GM18517 (cell line): Measurements from ENCODE around the gene UBR4.
"Not testable (repeated sequence)": the region's sequence is repeated elsewhere in the genome, so short reads cannot be mapped to it uniquely, and the experiment has no call there.

ENCODE experiments used
- ATAC-seq: cut with Tn5 transposase; IDR thresholded peaks from one replicate; pipeline ENCODE4 v1.9.1; 2021; ENCODE audit warnings: mild to moderate bottlenecking, moderate library complexity; ENCODE audit not compliant: unreplicated experiment

The UBR4 gene

DNA sequence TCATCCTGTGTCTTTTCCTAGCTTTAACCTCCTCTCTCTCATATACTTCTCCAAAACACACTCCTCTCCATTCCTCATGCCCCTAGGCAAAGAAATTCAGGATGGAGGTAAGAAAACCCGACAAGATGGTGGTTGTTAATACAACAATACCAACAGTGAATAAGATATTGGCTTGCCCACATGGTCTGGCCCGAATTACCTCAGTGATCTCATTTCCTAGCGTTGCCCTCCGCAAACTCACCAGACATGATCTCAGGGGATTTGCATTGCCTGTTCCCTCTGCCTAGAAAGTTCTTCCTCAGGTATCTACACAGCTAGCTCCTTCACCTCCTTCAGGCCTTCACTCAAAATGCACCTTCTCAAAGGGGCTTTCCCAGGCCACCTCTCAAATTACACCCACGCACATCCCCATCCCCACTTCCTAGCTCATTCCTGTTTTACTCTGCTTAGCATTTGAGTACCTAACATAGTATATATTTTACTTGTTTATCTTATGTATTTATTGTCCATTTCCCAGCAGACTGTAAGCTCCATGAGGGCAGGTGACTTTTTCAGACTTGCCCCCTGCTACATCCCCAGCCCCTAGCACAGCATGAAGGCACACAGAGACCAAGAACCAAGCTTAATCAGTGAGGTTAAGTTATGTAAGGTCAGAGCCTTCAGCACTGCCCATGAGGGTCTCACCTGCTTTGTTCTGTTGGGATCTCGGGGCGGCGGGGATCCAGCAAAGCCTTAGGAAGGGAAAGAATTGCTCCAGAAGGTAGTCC lies 10.2 kb upstream of the UBR4 start:
- no peak for ATAC-seq

GRCh38 chr1:19219451-19219850 lies 9.4 kb upstream of the UBR4 start:
- no peak for ATAC-seq

DNA sequence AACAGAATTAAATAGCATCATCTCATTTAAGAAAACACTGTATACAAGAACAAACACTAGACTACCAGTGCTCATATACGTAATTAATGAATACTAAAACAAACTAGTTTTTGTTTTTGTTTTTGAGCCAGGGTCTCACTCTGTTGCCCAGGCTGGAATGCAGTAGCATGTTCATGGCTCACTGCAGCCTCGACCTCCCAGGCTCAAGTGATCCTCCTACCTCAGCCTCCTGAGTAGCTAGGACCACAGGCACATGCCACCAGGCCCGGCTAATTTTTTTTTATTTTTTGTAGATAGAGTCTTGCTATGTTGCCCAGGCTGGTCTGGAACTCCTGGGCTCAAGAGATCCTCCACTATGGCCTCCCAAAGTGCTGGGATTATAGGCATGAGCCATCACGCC lies 6.5 kb upstream of the UBR4 start:
- not testable (repeated sequence) for ATAC-seq

DNA sequence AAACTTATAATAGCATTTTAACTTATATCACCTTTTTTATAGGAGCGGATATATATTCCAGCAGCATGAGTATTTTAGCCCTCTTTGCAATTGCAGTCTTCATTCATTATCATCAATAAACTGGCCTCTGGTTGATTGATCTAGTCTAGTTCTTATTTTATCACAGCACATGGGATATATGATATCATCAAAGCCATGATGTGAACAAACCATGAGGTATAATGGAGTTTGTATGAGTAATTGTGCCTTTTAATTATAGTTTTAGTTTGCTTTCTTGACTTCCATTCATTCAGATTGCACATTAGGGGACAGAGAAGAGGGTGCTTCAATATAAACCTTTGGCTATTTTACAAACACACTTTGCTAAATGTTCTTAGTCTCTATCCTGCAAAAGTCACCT lies 3.5 kb upstream of the UBR4 start:
- ATAC-seq: no peak

DNA sequence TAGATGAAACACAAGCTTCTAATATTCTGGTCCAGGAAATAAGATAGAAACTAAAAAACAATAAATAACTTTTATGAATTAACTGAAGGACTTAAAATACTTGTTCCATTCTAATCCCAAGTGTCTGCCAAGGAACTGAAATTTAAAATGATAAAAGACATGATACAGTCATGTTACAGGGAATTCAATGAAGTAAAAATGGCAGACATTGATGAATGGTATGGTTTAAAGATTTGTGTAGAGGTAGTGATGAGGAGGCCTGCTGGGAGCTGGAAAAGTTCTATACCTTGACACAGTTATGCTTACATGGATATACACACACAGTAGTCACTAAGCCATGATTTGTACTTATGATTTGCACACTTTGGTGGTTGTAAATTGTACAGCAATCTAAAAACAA lies 2.1 kb upstream of the UBR4 start:
- no peak for ATAC-seq

GRCh38 chr1:19210772-19211549 lies 895 bp upstream of the UBR4 start:
- ATAC-seq: peak; percentile 4

DNA sequence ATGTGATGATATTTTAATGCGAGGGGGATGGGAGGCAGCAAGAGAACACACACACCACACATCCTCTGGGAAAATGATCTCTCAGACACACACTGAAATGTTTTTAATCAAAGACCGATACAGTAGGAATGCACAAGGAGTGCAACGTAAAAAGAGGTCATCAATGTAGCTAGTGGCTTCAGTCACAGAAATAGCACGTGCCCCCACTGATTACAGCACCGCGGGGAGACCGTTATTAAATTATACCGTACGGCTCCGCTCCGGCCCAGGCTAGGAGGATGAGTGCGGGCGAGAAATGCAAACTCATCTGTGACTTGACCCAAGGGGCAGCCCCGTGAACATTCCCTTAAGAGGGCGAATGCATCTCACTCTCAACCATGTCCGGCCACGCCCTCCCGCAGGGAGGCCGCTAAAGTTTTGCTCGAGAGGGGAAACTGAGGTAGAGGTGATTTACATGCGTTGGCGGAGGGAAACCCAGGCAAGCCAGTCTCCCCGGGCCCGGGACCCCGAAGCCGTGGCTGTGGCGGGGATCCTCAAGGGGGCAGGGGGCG lies 552 bp downstream of the UBR4 start:
- peak; percentile 35 for ATAC-seq

- ATAC-seq: no peak
Measured at GRCh38 chr1:19208710-19209438, 1.2 kb downstream of the UBR4 start.

DNA sequence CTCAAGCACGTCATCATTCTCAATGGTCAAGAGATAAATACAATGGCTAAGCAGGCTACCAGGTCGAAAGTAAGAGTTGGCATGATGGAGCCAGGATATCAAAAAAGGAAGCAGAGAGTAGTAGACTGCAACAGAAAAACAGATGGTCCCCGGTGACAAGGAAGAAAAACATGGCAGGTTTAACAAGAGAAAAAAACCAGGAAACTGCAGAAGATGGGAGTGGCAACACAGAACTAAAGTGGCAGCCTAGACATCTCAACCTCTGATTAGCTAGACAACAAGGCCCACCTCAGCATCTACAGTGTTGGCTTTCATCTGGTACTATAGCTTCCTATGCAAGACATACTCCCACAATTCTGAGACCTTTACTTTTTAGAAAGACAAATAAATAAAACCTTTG lies 3.1 kb downstream of the UBR4 start:
- no peak for ATAC-seq

GRCh38 chr1:19205845-19206244 lies 4.2 kb downstream of the UBR4 start:
- ATAC-seq: no peak

DNA sequence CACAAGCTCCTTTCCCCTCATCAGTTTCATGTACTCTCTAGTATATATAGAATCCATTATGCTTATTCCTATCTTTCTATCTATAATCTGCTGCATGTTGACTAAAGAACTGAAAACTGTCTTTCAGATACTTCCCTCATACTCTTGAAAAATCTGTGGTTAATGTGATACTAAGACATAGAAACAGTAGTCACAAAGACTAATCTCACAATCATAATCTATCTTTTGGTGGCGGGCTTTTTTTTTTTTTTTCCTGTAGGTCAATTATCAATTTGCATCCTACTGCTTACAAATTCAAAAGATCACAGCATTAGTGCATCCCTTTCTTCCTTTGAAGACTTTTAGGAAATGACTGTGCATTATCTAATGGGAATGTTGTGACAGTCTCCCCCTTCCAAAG lies 4.7 kb downstream of the UBR4 start:
- no peak for ATAC-seq

DNA sequence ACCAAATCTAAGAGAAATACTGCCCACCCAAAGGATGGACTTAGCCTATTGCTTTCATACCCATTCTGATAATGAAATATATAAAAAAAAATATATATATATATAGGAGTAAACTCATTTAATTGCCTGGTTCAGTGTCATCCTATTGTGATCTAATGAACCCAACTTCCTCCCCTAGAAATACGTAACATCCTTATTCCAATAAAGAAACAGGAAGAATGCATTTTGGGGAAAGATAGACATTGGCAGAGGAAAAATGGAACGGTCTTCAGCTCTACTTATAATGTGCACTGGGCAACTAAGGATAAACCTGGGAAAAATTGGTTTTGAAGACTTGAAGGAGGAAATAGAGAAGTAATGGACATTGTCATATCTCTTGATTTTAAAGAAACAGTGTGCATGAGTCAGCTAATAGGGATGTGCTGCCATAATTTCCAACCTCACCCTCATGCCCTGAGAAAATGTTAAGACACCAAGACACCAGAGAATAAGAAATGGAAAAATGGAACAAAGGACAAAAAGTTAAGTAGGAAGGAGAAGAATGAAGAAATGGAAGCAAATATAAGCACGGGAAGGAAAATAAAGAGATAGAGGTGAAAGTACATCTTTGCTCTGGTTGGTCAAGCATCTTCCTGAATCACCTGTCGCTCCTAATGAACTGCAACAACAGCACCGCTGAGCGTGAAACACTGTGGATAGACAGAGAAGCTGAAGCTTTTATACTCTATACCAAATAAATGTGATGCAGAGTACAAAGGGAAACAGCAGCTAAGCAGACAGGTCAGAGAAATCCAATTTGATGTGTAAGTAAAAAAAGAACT lies 5.4 kb downstream of the UBR4 start:
- ATAC-seq: no peak

DNA sequence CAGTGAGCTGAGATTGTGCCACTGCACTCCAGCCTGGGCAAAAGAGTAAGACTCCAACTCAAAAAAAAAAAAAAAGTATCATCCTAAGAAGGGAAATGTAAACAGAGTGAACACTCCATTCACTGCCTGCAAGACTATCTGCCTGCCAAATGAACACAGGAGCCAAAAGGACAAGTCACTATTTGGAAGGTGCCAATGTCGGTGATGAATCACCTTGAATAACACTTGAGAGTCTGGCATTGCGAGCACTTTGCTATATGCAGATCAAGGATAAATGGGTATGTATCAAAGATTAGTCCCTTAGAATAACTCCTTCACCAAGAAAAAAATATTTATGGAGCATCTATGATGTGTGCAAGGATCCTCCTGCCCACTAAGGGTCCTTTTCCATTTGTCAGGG lies 6.6 kb downstream of the UBR4 start:
- no peak for ATAC-seq

GRCh38 chr1:19202396-19202795 lies 7.7 kb downstream of the UBR4 start:
- ATAC-seq: no peak

DNA sequence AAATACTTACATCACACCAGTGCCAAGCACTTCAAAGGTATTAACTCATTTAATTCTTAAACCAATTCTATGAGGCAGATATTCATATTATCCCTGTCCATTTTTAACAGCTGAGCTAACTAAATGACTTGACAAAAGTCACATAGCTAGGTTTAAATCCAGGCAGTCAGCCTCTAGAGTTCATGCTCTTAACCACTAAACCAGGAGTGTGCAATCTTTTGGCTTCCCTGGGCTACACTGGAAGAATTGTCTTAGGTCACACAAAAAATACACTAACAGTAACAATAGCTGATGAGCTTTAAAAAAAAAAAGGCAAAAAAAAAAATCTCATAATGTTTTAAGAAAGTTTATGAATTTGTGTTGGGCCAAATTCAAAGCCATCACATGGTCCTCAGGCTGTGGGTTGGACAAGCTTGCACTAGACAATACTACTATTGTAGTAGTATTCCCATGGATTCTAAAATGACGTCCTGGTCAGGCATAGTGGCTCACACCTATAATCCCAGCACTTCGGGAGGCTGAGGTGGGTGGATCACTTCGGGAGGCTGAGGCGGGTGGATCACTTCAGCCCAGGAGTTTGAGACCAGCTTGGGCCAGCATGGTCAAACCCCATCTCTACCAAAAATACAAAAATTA lies 10.0 kb downstream of the UBR4 start:
- no peak for ATAC-seq

- no peak for ATAC-seq
Measured at GRCh38 chr1:19199329-19199968, 10.6 kb downstream of the UBR4 start.

DNA sequence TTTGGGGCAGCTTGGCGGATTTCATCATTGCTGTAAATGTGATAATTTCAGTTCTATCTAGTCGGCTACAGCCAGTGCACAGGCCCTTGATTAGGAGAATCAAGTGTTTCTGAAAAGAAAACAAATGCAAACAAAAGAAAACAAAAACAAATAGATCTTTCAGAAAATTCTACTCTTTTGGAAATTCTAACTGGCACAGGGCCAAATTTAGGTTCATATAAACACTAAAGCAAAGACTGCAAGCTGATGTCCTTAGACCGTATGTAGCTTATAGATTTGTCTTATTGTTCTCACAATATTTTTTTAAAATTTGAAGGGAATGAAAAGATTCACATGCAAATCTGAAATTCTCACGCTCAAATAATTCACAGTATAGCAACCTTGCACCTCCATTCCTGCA lies 11.2 kb downstream of the UBR4 start:
- no peak for ATAC-seq

DNA sequence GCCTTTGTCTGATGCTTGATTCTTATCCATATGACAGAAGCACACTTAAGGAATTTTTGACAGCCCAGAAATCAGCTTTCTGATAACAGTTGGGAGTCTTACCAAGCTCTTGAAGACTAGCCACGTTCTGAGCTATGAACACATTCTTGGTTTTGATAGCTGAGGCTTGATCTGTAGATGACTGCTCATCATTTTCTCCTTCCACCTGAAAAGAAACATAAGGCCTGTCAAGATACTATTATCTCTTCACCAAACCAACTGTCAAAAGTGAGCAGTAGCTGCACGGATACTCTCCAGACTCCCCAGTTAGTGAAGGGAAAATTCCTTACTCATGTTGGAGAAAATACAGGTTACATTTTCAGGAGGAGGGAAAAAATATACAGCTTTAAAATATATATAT lies 12.2 kb downstream of the UBR4 start:
- ATAC-seq: no peak

- no peak for ATAC-seq
Measured at GRCh38 chr1:19196331-19196730, 13.7 kb downstream of the UBR4 start.

DNA sequence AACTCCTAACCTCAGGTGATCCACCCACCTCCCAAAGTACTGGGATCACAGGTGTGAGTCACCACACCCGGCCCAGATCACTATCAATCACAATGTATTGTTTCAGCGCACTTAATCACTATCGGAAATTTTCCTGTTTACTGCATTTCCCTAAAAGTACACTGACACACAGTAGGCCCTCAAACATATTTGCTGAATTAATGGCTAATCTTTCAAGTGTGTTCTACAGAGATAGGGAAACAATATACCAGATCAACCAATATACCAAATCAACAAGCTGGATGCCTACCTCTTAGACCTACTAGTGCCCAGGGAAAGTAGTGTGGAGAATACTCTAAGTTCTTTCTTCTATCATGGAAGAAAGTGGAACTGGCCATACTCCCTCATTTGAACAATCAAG lies 17.1 kb downstream of the UBR4 start:
- no peak for ATAC-seq
